Mucosa of descending colon (tissue), 3 donors: ENCODE data around the gene FGGY. TPM values are rescaled to one million over a fixed set of nuclear protein-coding genes. Genes with fewer than 3 reads are reported as not detected.
"Not testable (repeated sequence)": the region's sequence is repeated elsewhere in the genome, so short reads cannot be mapped to it uniquely, and the experiment has no call there.

ENCODE experiments used
- ATAC-seq: fragments of 200-7000 bp; cut with Tn5 transposase; one replicate; pipeline ENCODE4 v1.9.1; 2020; ENCODE audit warnings: mild to moderate bottlenecking, moderate library complexity
- DNase-seq, 3 donors: peaks; one replicate each; pipeline ENCODE4 v3.0.0-alpha.2; 2020
- H3K36me3 ChIP-seq: fragments of 200-600 bp; one replicate; pipeline ENCODE4 v1.8.0; 2021; ENCODE audit warnings: low read depth, mild to moderate bottlenecking
- H3K4me1 ChIP-seq: fragments of 200-600 bp; one replicate; pipeline ENCODE4 v1.8.0; 2021; ENCODE audit warnings: low read depth, mild to moderate bottlenecking
- H3K4me3 ChIP-seq: fragments of 200-600 bp; one replicate; pipeline ENCODE4 v1.8.0; 2021; ENCODE audit warnings: mild to moderate bottlenecking
- H3K9me3 ChIP-seq: fragments of 200-600 bp; one replicate; pipeline ENCODE4 v1.8.0; 2021; ENCODE audit warnings: mild to moderate bottlenecking
- CTCF ChIP-seq: fragments of 200-600 bp; IDR thresholded peaks from one replicate; pipeline ENCODE4 v1.8.0; 2022; ENCODE audit warnings: antibody characterized with exemption, mild to moderate bottlenecking
- intact Hi-C, 2 donors: fragments of 100-400 bp; cut with DNase I in 1 of 2; cut with micrococcal nuclease in 1 of 2; formaldehyde crosslinking; loops; one replicate each; pipeline versions ENCODE4 v1.11.0 to v1.11.1; 2022; cut with DNase I, micrococcal nuclease
- total RNA-seq, 3 donors: library from RNA; stranded (reverse); fragmentation: NEBNext Ultra II Directional in 2 of 3; extraction: Animal tissue kit (Norgen Biotek cat#: 25700) in 2 of 3; gene quantifications; one replicate each; pipeline versions ENCODE4 v1.2.1 to v1.2.4, GENCODE V29; 2021 to 2023
- donor health status: DM: no; HTN: no; CAD: no; lungs with moderate emphysema.
- donor health status: DM: no; HTN: no; CAD: no.
- donor health status: DM: no; HTN: yes; CAD: no.

FGGY gene
- total RNA-seq, 3 donors from 2014 or later = 25.2 to 38.3 (median 36.6) TPM

DNA sequence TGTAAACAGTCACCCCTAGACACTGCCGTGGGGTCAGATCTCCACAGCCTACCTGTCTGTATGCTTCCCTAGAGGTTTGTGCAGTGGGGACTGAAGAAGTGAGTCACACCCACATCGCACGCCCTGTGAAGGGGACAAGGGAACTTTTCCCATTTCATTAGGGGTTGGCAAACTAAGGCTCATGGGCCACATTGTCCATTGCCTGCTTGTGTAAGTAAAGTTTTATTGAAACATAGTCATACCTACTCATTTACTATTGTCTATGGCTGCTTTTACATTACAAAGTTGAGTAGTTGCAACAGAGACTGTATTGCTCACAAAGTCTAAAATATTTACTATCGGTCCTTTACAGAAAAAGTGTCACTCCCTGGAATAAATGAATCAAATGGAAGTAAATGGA lies 2.5 kb upstream of the FGGY start:
- intact Hi-C loops = no loop called here
- Histone ChIP-seq H3K4me3 (no peak overlapping the region), H3K36me3 (no peaks in the 10 kb centered on the region), H3K4me1 (no peaks in the 10 kb centered on the region), H3K9me3 (no peaks in the 10 kb centered on the region)
- ATAC-seq (no peak), DNase-seq (no peak)
- TF ChIP-seq CTCF = no peak

GRCh38 chr1:59295618-59296017 lies 1.3 kb upstream of the FGGY start:
- ATAC-seq (peak; percentile 15), DNase-seq (no peak)
- TF ChIP-seq CTCF = no peak
- H3K9me3 ChIP-seq = no peaks in the 10 kb centered on the region
- intact Hi-C loops = no loop called here
- no peaks in the 10 kb centered on the region for H3K4me1 ChIP-seq
- H3K36me3 ChIP-seq = no peaks in the 10 kb centered on the region
- no peak overlapping the region for H3K4me3 ChIP-seq

- intact Hi-C loops = no loop called here
- DNase-seq (peak in 2 of 3 donors; percentile 33 to 53), ATAC-seq (no peak)
- TF ChIP-seq CTCF = no peak
- H3K36me3 ChIP-seq = no peaks in the 10 kb centered on the region
- no peak overlapping the region for H3K4me3 ChIP-seq
- no peaks in the 10 kb centered on the region for H3K9me3 ChIP-seq
- no peaks in the 10 kb centered on the region for H3K4me1 ChIP-seq
Observed at GRCh38 chr1:59298026-59298583, 1.2 kb downstream of the FGGY start.

DNA sequence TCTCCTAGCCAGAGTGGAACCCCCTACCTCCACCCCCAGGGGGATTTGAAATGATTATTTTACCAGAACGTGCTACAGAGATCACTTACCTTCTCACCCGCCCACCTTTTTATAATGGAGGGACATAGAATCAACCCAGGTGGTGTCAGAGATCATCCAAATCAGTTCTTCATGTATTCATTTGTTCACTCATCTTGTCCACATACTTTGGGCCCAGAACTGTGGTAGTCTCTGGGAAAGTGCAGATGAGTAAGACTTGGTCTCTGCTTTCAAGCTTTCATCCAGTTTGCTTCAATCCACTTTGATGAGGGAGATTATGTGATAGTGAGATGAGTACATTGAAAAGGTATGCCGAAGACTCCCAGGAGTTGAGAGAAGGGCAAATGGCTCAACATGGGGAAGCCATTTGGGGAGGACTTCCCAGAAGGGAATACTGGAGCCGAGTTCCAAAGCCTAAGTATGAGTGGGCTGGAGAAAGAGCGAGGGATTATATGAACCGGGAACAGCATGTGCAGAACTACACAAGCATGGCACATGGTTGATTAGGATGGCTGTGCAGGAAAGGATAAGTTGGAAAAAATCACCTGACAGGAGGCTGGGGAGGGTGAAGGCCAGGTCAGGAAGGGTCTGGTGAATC lies 1.9 kb downstream of the FGGY start:
- no peaks in the 10 kb centered on the region for H3K4me1 ChIP-seq
- no peak overlapping the region for H3K4me3 ChIP-seq
- ATAC-seq (no peak), DNase-seq (no peak)
- no peaks in the 10 kb centered on the region for H3K36me3 ChIP-seq
- intact Hi-C loops = no loop called here
- H3K9me3 ChIP-seq = no peaks in the 10 kb centered on the region
- no peak for TF ChIP-seq CTCF

- H3K36me3 ChIP-seq, DNase-seq, intact Hi-C loops, H3K4me1 ChIP-seq, H3K4me3 ChIP-seq, ATAC-seq, H3K9me3 ChIP-seq: not testable (repeated sequence)
Observed at GRCh38 chr1:59299670-59300069, 2.8 kb downstream of the FGGY start.

GRCh38 chr1:59302297-59302696 lies 5.4 kb downstream of the FGGY start:
- H3K4me3 ChIP-seq = no peak overlapping the region
- H3K4me1 ChIP-seq = no peaks in the 10 kb centered on the region
- ATAC-seq (no peak), DNase-seq (no peak)
- H3K36me3 ChIP-seq = no peaks in the 10 kb centered on the region
- intact Hi-C loops = no loop called here
- peaks cover 11% of the 10 kb centered on the region for H3K9me3 ChIP-seq
- TF ChIP-seq CTCF = no peak
